RPMI8226 (cell line): ENCODE measurements around the gene PRKAG2.
"Not testable (repeated sequence)": the region's sequence is repeated elsewhere in the genome, so short reads cannot be mapped to it uniquely, and the experiment has no call there.

Source experiments
- DNase-seq: peaks from one replicate; pipeline ENCODE4 v3.0.0-alpha.2; 2015

Gene PRKAG2

DNA sequence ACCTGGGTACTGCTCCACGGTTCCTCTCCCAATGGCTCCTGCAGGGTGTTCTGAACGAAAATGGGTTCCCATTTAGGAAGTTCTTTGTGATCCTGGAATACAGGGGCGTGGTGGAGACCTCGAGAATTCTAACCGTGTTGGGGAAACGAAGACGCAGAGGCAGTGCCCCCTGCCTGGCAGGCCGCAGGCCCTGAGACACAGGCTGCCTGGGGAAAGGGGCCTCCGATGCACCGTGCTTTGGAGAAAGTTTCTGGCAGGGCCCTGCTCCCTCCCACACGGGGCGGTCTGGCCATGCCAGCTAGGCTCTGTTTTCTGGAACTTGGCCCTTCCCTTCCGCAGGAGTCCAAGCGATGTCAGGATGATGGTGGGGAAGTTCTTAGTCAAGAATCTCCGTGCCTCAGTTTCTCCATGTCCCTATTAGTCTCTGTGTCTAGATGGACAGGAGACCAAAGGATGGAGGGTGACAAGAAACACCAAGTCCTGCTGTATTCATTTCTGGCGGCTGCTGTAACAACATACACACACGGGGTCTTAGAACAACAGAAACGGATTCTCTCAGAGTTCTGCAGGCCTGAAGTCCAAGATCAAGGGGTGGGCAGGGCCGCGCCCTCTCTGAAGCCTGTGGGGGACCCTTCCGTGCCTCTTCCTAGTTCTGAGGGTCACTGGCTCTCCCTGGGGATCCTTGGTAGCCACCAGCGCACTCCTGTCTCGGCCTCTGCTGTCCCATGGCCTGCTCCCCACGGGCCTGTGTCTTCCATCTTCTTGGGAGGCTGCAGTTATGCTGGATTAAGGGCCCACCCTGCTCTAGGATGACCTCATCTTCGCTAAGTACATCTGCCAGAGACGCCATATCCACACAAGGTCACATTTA lies 27.7 kb downstream of the PRKAG2 start:
- DNase-seq = no peak

DNA sequence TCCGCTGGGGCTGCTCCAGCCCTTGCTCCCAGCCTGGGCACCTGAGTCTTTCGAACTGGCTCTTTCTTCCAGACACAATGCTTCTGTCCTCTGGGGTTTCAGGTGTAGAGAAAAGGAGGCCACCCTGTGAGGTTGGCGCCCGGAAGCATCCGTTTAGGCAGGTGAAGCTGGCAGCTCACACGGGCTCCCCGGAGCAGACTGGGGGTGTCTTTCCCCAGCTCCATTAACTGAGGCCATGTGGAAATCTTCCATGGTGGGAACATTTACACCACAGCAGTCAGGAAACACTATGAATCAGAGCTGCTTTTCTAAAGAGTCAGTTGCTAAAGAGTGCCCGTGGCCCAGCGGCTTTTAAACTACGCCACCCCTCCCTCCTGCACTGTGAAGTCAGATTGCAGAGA lies 29.2 kb downstream of the PRKAG2 start:
- no peak for DNase-seq

DNA sequence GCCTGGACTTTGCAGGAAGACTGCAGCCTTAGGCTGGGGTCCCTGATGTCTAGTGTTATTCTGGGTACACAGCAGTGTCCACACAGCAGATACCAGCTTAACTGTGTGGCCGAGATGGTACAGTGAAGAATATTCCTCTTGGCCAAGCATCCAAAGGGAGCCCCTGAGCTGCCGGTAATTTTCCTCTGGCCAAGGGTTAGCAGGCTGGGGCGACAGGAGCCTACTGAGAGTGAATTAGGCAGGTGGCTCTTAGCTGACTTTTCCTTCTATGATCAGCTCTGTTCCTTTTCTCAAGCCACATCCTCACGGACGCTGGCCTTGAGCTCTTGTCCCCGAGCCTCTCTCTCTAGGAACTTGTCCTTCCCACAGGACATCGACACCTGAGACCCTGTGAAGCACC lies 29.8 kb downstream of the PRKAG2 start:
- DNase-seq = no peak

GRCh38 chr7:151845412-151846205 lies 31.3 kb downstream of the PRKAG2 start:
- DNase-seq = no peak

- no peak for DNase-seq
Observed at GRCh38 chr7:151844825-151845200, 32.1 kb downstream of the PRKAG2 start.

GRCh38 chr7:151844071-151844824 lies 32.7 kb downstream of the PRKAG2 start:
- DNase-seq = no peak

- no peak for DNase-seq
Observed at GRCh38 chr7:151843181-151843580, 33.7 kb downstream of the PRKAG2 start.

- not testable (repeated sequence) for DNase-seq
Observed at GRCh38 chr7:151841395-151842051, 35.4 kb downstream of the PRKAG2 start.

GRCh38 chr7:151840088-151840910 lies 36.6 kb downstream of the PRKAG2 start:
- DNase-seq = no peak

- DNase-seq = no peak
Observed at GRCh38 chr7:151839451-151839921, 37.4 kb downstream of the PRKAG2 start.

- DNase-seq = peak; percentile 46
Observed at GRCh38 chr7:151838861-151839381, 38.0 kb downstream of the PRKAG2 start.

- no peak for DNase-seq
Observed at GRCh38 chr7:151838072-151838471, 38.8 kb downstream of the PRKAG2 start.

GRCh38 chr7:151837285-151838042 lies 39.5 kb downstream of the PRKAG2 start:
- DNase-seq = no peak

DNA sequence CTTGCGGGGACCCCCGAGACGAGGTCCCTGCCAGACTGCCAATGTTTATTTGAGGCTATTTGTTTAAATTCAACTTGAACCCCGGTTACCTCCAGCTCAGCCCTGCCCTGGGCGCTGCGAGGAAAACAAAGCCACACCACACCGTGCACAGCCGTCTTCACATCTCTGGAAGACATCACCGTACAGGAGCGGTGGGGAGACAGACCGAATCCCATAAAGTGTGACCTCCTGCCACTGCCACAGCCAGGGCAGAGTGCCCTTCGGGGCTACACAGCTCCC lies 40.0 kb downstream of the PRKAG2 start:
- no peak for DNase-seq

DNA sequence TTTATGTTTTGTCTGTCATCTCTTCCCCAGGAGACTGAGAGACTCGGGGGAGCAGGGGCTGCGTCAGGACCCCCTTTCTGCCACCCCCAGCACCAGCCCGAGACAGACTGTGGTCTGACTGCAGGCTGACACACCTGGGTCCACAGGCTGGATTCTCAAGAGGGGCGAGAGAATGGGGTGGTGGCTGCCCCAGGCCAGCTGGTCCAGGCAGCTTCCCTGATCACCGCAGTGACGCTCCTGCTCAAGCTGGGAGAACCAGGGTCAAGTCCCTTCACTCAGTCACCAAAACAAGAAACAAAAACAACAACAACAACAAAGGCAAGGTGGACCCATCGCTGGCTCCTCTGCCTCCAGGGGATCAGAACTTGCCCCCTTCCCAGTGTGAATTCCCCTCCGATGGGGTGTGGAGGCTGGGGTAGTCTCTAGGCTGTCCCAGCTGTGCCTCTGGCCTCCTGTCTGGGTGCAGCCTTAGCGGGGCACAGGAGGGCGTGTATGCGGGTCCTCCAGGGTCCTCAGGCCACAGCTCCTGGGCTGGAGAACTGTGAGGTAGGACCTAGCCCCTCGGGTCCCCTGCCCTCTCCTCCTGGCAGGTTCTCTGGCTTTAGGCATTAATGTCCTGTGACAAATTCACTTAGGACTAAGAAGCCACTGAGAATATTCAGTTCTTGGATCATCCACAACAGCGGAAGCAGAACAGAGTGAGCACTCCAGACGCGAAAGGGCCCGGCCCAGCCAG lies 40.6 kb downstream of the PRKAG2 start:
- no peak for DNase-seq

DNA sequence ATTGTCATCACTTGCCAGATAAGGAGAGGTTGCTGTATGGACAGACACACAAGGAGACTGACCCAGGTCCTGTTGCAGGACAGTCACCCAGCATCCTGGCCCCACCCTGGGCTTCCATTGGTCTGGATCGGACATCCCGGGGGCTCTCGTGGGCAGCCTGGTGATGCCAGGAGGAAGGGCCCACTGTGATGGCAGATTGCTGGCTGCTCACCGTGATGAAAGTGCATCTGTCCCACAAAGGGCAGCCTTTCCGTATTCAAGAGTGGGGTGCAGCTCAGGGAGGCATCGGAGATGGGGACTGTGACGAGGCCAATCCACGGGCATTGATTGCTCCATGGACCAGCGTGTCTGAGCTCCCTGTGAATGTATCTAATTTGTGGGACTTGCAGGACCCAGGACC lies 41.3 kb downstream of the PRKAG2 start:
- DNase-seq = no peak

- no peak for DNase-seq
Observed at GRCh38 chr7:151834271-151835035, 42.5 kb downstream of the PRKAG2 start.

DNA sequence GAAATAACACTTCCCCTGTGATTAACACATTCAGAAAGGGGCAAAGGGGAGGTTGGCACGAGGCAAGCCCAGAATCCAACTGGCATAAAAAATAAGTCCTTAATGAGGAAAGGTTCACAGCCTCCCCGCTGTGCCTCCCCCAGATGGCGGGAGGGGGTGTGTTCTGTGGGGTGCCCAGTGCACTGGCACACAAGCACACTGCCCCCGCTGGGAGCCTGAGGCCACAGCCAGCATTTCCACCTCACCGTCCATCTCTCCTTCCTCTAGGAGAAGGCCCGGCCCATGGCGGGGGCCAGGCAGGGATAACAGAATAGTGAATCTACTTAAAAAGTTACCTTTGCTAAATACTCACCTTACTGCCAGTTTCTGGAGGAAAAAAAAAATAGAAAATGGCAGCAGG lies 43.2 kb downstream of the PRKAG2 start:
- no peak for DNase-seq

GRCh38 chr7:151833213-151833651 lies 43.7 kb downstream of the PRKAG2 start:
- no peak for DNase-seq
